Stimulated activated CD8-positive, alpha-beta memory T cell treated with anti-CD3 and anti-CD28 coated beads, Interleukin-12 subunit alpha, Interleukin-12 subunit beta, amount 100 ng/mL, for 24 hours (primary cell): ENCODE data around the gene COQ2.
"Not testable (repeated sequence)": the region's sequence is repeated elsewhere in the genome, so short reads cannot be mapped to it uniquely, and the experiment has no call there.

Experiments
- DNase-seq: peaks from one replicate; pipeline ENCODE4 v3.0.0-alpha.2; 2020; ENCODE audit errors: extremely low read depth

COQ2 gene

GRCh38 chr4:83284193-83285054 is at the start of gene COQ2:
Gene COQ2, minus strand, starts transcription at chr4:83284798. Its CDS starts 34 bp downstream, at chr4:83284764.
- DNase-seq = peak; percentile 92

- no peak for DNase-seq
Observed at GRCh38 chr4:83331956-83332355, 47.4 kb upstream of the COQ2 start.

DNA sequence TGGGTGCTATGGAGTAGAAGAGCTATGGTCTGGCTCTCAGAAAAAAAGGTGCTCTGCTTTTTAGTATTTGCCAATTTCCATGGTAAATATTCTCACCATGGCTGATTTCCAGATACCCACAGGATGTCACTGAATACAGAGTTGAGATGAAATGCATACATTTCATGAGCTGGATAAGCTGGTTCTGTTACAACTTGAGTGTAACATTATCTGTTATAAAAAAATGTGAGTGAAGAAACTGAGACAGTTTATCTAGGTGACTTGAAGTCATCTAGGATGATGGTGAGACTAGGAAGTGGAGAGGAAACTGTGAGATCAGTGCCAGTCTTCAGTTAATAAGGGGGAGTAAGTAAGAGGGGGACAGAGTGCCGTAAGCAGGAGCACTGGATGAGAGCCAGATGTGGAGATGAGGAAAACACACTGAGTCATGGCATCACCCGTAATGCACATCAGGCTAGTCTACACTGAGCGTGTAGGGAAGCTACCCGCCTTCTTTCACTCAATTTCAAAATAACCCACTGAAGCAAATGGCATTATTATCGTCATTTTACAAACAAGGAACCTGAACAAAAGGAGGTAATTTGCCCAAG is 45.0 kb upstream of the COQ2 start:
- no peak for DNase-seq

DNA sequence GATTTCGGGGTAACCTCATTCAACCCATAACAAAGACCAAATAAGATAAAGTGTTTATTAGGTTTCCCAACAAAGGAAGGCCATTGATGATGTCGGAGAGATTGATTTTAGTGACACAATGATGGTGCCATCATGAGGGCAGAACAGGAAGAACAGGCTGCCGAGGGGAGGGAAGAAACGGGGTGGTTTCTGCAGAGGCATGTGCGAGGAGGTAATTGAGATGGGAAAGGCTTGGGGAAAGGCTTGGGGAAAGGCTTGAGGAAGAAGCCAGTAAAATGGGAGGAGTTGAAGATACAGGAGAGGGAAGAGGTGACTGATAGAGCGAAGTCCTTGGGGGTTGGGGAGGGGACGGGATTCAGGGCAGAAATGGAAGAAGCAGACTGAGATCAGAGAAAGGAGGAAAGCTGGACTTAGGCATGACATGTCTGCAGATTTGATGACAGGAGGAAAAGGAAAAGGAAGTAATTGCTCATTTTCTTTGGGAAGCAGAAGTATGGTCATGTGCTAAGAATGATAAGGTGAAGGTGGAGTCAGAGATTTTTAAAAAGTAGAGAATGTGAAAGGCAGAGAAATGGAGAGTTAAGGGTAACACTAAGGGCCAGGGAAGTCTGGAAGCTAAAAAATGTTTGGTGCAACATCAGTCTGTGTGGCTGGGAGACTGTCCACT is 44.1 kb upstream of the COQ2 start:
- DNase-seq = no peak

DNA sequence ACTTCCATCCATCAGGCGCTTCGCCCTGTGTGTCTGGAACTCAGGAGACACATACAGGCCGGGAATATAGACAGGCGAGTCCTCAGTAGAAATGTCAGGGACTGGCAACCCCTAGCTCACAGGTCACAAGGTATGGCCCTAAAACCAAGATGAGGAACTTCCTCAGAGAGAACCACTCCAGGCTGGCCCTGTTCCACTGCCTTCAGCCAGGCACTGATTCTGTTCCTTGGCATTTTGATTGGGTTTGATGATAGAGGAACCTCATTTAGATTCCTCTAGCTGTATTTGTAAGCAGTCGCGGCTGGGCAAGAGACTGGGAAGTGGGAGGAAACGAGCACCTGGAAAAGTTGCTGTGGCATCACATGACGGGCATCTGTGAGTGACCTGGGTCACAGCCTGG is 41.9 kb upstream of the COQ2 start:
- DNase-seq = no peak

GRCh38 chr4:83325306-83325705 is 40.7 kb upstream of the COQ2 start:
- not testable (repeated sequence) for DNase-seq

DNA sequence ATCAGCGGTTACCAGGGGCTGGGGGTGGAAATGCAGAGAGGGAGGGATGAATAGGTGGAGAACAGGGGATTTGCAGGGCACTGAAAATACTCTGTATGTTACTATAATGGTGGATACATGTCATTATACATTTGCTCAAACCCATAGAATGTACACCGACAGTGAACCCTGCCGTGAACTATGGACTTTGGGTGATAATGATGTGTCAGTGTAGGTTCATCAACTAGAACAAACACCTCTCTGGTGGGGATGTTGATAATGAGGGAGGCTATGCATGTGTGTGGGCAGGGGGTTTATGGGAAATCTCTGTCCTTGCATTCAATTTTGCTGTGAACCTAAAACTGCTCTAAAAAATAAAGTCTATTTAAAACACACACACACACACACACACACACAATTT is 38.5 kb upstream of the COQ2 start:
- no peak for DNase-seq

DNA sequence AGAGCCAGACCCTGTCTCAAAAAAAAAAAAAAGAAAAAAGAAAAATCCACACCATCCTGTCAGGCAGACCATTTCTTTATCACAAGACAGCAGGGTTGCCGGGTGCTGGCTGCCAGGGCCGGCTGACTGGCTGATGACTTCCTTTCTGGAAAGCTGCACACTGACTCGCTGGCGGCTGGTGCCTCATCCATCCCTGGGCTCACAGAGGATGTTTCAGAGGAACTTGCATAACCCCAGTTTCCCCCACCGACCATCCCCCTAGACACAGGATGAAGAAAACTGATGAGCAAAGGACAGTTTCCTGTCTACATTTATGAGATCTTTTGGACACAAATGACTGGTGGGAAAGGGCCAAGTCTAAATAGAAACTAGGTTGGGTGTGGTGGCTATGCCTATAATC is 36.0 kb upstream of the COQ2 start:
- no peak for DNase-seq

DNA sequence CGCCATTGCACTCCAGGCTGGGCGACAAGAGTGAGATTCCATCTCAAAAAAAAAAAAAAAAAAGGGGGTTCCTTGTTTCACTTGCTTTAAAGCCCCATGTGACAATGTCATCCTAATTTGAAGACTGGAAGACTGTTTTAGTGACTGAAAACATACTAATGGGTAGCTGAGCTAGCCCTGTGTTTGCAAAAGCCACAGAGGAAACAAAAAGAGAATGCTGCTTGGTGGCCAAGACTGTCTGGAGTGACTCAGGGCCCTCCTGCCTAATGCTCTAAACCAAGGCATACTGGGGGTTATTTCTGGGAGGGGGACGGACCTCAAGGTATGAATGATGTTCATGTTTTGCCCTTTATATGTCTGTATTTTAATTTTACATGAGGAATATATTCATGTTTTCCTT is 34.1 kb upstream of the COQ2 start:
- no peak for DNase-seq

- no peak for DNase-seq
Observed at GRCh38 chr4:83317671-83318070, 33.1 kb upstream of the COQ2 start.

- DNase-seq = no peak
Observed at GRCh38 chr4:83316459-83317165, 32.0 kb upstream of the COQ2 start.

DNA sequence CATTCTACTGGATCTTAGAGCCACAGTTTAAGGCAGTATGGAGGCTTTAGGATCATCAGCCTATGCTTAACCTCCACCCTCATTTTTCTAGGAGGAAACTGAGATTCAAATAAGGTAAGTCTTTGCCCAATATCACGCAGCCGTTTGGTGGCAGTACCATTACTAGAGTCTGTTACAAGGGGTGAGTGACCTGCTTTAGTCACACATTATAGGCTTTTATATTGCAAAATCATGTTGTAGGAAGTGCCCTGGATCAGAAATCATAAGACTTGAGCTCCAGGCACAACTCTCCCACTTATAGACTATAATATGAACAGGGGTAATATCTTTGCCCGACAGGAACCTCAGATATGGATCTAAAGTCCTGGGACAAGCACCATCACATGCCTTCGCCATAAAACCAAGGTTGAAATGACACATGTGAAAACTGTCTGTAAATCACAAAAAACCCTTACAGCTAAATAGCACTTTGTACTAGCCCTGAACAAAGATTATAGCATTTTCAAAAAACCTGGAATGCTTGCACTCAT is 30.8 kb upstream of the COQ2 start:
- DNase-seq = no peak

- DNase-seq = no peak
Observed at GRCh38 chr4:83308672-83309071, 24.1 kb upstream of the COQ2 start.

GRCh38 chr4:83307920-83308319 is 23.3 kb upstream of the COQ2 start:
- DNase-seq = no peak

DNA sequence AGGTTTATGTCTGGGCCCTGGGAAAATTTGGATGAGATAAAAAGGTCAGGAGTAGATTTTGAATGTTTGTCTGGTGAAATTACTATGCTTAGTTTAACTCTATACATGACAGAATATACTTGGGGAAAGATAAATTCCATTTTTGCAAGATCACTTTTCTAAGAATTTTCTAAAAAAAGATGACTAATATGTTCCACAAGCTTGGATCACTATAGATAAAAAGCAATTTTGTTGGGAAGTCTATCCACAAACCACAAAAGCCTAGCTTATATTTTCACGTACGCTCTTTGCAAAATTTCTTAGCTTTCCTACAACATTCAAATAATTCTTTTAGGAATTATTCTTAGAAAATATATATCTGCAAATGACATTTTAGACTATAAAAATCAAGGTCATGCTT is 20.6 kb upstream of the COQ2 start:
- DNase-seq = no peak

DNA sequence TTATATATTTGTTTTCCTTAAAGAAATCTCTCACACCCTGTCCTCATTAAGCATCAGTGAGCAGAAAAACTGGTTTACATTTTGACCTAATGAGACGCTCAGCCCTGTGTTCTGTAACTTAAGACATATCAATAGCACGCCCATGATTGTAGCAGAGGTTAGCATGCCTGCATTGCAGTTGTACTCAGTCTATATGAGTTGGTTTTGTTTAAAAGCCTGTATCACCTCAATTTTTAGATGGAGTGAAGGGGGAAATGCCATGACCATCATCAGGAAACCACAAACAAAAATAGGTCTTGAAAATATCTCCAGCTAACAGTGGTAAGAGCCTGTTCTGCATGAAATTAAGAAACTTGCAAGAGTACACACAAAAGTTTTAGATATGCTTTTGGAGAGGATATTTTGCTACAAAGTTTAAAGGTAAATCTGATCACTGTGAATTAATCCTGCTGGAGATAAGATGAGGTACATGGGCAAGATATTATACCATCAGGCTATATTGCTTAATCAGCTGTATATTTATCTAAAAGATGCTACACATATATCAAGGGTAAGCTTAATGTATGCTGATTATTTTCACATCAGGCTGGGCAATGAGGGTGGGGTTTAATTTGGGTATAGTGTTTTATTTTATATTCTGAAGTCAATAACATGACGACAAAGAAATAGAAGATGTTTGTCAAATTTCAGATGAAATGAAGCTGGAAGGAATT is 13.1 kb upstream of the COQ2 start:
- DNase-seq = no peak

GRCh38 chr4:83293305-83294046 is 8.9 kb upstream of the COQ2 start:
- DNase-seq = no peak

DNA sequence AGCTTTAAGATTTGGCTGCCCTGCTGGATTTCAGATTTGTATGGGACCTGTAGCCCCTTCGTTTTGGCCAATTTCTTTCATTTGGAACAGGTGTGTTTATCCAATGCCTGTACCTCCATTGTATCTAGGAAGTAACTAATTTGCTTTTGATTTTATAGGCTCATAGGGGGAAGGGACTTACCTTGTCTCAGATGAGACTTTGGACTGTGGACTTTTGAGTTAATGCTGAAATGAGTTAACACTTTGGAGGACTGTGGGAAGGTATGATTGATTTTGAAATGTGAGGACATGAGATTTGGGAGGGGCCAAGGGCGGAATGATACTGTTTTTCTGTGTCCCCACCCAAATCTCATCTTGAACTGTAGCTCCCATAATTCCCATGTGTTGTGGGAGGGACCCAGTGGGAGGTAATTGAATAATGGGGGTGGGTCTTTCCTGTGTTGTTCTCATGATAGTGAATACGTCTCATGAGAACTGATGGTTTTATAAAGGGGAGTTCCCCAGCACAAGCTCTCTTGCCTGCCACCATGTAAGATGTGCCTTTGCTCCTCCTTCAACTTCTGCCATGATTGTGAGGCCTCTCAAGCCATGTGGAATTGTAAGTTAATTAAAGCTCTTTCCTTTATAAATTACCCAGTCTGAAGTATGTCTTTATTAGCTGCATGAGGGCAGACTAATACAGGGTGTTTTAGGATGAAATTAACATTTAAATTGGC is 5.6 kb upstream of the COQ2 start:
- DNase-seq = not testable (repeated sequence)

GRCh38 chr4:83288381-83288780 is 3.8 kb upstream of the COQ2 start:
- DNase-seq = not testable (repeated sequence)

- no peak for DNase-seq
Observed at GRCh38 chr4:83285055-83285407, 433 bp upstream of the COQ2 start.
